HUDEP-2 (cell line): ENCODE measurements around the gene LNX1.
"Not testable (repeated sequence)": the region's sequence is repeated elsewhere in the genome, so short reads cannot be mapped to it uniquely, and the experiment has no call there.

Experiments
- DNase-seq, 76 experiments: peaks; one replicate each; lab custom pipeline; 2025; ENCODE audit not compliant: unreplicated experiment in 76 of 76; lab: John Stamatoyannopoulos, UW

The LNX1 gene

DNA sequence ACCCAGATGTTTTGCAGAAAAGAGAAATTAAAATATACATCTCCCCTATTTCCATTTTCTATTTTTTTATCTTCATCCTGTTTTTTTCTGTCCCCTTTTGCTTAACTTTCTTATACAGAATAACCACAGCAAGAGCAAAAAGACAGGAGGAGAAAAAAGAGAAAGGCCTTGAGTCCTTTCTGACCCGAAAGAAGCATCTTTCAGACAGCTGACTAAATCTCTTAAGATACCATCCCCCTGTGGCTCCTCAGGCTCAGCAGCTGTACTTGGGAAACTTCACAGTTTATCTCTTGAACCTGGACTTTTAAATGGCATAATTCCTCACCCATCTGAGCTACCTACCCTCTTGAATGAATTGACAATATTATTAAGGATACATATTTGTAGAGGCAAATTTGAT, 113.7 kb downstream of the LNX1 start:
- no peak for DNase-seq

DNA sequence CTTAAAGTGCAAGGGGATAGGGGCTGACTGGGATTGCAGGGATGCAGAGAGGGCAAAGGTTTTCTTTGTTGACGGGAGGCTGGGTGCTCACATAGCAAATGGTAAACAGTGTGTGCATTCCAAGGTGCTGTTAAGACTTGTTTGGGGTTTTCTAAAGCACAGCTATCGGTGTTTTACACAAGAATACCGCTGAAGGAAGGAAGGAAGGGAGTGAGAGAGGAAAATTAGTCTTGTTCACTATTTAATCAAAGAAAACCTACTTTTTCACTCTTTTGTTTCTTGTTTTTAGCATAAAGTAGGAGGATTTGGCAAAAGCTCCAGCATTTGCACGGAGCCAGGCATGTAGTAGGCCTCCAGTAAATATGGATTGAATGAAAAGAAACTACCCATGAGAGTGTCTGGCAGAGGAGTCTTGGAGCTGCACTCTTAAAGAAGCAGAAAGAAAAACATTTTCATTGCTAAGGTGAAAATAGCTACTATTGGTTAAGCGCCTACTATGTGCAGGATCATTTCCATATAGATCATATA, 114.2 kb downstream of the LNX1 start:
- DNase-seq: no peak

DNA sequence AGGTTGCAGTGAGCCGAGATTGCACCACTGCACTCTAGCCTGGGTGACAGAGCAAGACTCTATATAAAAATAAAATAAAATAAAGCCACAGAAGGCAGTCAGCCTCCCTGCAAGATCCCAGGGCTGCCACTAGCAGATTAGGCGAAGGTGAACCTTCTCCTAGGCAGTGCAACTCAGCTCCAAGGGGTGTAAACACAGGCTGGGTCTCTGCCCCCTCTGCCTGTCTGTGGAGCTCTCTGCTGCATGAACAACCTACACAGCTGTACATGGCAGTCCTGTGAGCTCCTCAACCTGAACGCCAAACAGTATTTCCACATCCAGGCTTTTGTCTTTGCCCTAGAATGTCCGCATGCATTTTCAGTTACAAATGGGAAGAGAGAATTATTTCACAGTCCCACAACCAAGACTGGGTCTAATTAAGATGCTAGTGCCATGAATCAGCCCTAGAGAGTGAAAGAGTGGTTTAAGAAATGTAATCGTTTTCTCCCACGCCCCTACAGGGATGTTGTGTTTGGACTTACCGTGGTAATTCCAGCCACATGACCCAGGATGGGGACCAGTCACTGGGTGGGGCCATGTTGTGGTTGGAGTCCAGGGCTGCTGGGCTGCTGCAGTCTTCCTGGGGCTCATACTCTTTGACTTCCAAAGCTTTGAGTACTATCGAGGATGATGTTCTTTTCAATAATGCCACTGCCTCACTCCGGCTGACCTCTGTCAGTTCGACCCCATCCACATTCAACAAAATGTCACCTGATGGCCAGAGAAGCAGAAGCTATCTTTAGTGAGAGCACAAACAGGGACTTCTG, 114.9 kb downstream of the LNX1 start:
- DNase-seq: no peak

DNA sequence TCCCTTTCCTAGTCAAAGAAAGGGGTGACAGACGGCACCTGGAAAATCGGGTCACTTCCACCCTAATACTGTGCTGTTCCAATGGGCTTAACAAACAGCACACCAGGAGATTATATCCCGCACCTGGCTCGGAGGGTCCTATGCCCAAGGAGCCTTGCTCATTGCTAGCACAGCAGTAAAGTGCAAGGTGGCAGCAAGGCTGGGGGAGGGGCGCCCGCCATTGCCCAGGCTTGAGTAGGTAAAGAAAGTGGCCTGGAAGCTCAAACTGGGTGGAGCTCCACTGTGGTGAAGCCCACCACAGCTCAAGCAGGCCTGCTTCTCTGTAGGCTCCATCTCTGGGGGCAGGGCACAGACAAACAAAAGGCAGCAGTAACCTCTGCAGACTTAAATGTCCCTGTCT, 124.7 kb downstream of the LNX1 start:
- DNase-seq: not testable (repeated sequence)

DNA sequence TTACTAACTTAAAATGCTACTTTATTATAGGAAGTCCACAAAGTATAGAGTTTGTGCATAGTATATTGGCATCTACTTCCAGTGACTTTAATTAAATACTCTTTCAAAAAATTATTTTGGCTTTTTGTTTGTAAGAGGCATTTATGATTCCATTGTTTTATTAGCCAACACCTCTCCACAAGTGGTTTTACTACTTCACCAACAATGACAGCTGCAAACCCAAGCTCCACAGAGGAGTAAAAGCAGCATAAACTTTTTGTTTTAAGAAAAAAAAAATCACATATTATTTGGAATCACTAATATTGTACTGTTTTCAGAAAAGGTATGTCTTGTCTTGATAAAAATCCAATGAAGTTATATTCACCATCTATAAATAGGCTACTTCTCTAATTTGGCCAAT, 125.4 kb downstream of the LNX1 start:
- no peak for DNase-seq

- DNase-seq: no peak
Observed at GRCh38 chr4:53465281-53465680, 126.0 kb downstream of the LNX1 start.

DNA sequence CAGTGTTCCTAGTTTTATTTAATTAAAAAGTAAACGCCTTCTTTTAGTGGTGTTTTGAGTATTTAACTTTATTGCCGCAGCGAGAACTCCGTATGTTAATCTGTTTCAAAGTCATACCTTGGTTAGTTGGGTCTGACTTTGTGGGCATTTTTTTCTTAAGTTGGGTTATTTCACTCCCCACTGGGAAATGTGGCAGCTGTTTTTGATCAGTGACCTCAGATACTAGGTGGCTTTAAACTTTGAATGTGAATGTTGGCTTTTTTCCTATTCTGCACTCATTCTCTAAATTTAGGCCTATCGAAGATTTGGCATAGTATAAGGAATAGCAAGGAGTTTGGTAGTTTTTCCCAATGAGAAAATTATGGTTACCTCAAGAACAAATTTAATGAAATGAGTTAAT, 127.9 kb downstream of the LNX1 start:
- DNase-seq: no peak

DNA sequence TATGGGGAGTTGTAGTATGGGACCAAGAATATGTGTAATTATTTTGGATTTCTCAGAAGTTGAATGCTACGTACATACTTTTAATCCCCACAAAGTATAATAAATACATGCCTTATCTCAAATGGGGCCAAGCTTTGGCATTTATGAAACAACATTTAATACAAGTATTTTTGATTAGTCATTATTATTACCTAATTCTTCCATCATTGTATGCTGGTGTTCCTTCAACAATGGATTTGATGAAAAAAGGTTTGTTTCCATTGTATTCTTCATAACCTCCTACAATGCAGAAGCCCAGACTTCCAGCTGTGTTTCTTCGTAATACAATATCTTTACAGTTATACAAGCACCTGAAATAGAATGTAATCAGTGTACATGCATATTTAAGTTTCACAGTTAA, 130.0 kb downstream of the LNX1 start:
- DNase-seq: no peak

- DNase-seq: no peak
Observed at GRCh38 chr4:53459548-53459947, 131.7 kb downstream of the LNX1 start.

DNA sequence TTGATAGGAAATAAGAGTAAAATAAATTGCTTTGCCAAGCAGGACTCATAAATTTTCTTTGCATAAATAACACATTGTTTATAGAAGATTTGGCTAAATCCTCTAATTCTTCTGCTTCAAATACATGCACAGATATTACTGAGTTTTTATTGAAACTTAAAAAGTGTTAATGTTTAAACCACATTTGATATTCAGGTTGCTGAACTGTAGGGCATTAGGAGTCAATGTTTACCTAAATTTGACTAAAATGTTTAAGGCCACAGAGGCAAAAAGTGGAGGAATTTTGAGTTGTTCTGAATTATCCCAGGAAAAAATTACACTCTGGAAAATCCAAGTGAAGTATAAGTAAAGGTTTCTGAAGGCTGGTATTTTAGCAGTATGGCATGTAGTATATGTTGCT, 135.1 kb downstream of the LNX1 start:
- no peak for DNase-seq

DNA sequence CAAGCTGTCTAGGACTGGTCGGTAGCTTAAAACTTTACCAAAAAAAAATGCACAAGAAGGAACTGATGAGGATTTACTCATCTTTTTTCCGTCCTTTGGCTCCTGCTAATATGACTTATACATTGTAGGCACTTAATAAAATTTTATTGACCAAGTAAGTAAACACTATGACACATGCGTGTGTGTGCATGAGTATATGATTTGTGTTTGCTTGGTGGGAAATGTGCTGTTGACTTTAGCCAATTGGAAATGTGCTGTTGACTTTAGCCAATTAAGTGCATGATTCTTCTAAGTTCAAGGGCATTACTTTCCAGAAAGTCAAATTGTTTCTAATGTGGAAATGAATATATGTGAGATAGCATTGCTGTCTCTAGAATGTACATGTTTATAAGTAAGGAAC, 135.5 kb downstream of the LNX1 start:
- DNase-seq: no peak

DNA sequence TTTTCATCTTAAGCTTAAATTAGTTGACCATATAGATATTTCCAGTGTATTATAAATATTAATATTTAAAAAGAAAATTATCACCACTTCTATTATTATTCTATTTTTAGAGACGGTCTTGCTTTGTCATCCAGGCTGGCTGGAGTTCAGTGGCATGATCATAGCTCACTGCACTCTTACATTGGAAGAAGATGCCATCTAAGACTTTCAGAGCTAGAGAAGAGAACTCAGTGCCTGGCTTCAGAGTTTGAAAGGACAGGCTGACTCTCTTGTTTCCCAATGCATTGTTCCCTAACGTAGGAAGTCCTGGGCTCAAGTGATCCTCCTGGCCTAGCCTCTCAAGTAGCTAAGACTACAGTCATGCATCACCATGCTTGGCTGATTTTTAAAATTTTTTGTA, 137.9 kb downstream of the LNX1 start:
- no peak for DNase-seq

DNA sequence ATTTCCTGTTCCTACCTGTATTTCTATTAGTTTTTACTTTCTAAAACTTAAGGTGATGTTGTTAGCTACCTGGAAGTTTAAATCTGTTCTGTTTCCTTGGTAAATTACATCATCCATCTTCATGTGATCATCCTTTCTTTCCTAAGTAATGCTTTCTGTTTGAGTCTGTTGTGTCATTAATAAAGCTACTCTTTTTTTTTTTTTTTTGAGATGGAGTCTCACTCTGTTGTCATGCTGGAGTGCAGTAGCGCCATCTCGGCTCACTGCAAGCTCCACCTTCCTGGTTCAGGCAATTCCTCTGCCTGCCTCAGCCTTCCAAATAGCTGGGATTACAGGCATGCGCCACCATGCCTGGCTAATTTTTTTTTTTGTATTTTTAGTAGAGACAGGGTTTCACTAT, 140.5 kb downstream of the LNX1 start:
- no peak for DNase-seq

DNA sequence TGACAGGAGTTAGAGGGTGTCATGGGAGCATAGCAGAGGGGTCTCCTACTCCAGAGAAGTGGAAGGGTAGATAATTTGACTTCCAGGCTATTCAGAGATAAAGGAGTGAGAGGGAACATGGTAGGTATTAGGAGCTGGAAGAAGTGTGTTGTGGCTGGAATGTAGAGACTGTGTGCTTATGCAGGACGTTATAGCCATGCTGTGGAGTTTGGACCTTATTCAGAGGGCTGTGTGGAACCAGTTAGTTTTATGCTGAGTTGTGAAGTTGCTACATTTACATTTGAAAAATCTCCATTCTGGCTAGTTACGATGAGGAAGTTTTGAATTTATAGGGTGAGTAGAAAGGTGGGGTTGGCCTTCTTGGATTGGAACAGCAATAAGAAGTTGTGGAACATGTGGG, 146.3 kb downstream of the LNX1 start:
- no peak for DNase-seq

DNA sequence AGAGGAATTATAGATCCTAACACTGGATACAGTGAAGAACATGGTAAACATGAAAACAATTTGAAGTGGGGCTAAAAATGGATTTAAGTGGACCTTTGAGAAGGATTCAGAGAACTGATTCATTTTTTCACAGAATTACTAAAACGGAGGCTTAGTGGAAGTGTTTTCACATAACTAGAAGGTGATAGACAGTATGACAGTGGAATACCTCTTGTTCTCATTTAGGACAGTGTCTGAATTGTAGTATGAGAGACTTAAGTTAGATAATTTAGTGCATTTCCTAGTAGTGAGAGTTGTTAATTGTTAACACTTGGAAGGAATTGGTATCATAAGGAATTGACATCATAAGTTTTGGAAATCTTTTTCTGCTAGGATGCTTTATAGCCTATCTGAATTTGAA, 149.7 kb downstream of the LNX1 start:
- DNase-seq: no peak

DNA sequence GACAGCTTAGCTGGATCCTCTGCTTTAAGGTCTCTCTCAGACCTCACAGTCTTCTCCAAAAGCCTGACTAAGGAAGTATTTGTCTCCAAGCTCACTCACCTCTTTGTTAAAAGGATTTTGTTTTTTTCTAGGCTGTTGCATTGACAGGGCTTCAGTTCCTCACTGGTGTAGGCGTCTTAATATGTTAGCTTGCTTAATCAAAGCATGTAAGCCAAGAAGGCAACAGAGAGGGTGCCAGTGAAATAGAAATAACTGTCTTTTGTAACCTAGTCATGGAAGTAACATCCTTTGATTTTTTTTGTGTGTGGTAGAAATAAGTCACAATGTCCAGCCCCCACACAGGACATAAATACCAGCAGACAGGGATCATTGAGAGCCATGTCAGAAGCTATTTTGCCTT, 155.0 kb downstream of the LNX1 start:
- no peak for DNase-seq

DNA sequence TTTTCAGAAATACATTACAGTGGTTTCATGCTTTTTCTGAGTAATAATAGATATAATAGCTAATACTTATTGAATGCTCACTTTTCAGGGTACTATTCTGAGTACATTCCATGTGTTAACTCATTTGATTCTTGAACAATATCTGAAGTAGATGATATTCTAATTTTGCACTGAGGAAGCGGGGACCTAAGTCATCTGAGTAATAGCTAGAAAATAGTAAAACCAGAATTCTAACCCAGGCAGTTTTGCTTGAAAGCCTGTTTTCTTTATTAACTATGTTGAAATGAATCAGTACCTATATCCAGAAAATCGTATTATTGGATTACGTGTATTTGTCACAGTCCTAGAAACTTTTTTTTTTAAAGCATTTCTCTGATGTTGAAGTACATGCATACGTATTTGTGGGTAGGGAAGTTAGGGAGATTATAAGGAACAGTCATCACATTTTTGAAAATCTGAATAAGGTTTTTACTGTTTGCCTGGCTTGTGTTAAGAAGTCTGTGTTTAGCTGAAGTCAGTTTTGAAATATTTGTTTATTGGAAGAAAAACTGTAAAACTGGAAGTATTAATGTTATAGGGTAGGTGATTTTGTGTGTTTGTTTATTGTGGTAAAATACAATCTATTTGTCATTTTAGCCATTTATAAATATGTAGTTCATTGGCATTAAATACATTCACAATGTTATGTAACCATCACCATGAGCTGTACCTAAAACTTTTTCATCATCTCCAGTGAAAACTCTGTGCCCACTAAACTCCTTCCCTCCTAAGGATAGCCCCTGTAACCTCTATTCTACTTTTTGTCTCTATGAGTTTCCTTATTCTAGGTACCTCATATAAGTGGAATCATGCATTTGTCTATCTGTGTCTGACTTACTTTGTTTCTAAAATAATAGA, 158.5 kb downstream of the LNX1 start:
- DNase-seq: no peak

- DNase-seq: no peak
Observed at GRCh38 chr4:53431052-53431451, 160.2 kb downstream of the LNX1 start.

DNA sequence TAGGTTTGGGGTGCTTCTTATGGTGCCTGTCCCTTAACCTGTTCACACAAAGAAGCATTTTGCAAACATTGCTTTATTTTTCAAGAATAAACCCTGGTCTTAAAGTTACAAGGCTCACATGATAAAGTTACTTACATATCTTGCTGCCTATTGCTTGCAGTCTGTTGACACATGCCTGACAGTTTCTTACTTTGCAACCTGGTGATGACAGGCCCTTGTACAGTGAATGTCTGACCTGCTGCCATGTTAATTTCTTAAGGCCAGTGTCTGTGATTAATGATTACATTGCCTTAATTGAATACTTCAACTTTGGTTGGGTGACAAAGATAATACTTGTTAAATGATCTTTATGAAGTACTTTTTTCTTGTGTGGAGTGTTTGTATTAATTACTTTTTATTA, 163.9 kb downstream of the LNX1 start:
- DNase-seq: no peak

DNA sequence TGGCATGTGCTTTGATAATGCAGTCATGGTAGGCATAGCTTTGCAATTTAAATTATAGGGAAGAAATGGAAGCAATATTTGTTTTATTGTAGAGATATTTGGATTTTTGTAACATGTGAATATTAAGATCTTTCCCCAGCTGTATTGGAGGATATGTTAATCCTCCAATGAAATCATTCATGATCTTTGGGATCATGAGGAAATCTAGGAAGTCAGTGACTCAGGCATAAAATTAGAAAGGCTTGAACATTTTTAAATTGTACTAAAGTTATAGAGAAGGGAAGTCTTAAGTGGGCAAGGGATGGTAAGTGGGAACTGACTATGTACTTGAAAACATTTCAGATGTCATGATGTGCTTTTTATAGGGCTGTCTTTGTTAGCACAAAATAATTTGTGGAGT, 167.0 kb downstream of the LNX1 start:
- DNase-seq: no peak

DNA sequence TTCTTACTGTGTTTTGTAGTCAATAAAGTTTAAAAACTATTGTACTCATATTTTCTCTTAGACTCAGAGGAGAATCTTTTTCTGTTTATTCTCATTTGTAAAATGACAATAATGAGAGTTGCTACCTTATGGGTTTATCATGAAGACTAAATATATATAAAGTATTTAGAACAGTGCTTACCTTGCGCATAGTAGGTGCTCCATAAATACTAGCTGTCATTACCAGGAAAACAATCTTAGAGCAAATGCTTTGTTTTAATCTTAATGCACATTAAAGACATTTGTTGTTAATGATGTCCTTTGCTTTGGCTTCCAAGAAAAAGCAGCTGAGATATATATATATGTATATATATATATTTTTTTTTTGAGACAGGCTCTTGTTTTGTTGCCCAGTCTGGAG, 168.9 kb downstream of the LNX1 start:
- no peak for DNase-seq

DNA sequence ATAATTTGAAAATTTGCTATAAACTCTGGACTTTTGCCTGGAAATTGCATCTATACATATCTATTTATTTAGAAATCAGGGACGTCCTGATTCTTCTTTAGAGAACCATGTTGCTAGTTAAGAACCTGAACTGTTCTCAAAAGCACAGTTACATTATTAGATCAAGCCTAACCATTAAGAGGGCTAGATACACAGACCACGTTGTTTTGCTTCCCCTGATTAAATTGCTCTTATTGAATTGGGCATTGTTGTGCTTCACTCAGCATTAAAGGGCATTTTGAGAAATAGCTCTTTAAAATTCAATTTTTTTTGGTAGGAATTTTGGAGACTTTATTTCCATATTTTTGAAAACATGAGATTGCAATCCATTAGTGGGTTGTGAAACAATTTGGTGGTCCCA, 169.5 kb downstream of the LNX1 start:
- DNase-seq: no peak
